ENCODE data around the gene STX12.
A peak's percentile ranks its signal among the peaks of the same experiment; 100 is the strongest.
"Not testable (repeated sequence)": the region's sequence is repeated elsewhere in the genome, so short reads cannot be mapped to it uniquely, and the experiment has no call there.

Gene STX12

DNA sequence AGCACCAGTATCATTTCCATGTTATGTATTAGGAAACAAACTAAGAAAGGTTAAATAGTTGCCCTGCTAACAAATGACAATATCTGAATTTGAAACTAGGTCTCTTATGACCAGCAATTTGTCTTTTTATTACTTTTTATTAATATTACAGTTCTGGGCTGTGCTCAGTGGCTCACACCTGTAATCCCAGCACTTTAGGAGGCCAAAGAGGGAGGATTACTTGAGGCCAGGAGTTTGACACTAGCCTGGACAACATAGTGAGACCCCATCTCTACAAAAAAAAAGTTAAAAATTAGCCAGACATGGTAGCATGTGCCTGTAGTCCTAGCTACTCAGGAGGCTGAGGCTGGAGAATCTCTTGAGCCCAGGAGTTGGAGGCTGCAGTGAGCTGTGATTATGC is 3.3 kb downstream of the STX12 start:
- not testable (repeated sequence) for DNase-seq

DNA sequence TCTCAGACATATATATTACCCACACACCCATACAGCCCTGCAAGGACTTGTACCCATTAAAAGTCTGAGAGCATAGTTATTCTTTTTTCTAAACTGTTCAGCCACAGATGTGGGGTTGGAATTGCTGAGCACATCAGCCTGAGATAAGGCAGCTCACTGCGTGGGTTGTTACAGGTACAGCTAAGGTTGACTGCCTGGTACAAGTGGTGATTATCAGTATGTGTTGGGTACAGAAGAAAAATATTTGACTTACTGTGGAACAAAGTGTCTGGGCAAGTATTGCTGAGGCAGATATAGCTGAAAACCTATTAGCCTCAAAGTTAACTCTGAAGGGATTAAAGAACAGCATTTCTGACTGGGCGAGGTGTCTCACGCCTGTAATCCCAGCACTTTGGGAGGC is 5.0 kb downstream of the STX12 start:
- DNase-seq = no peak

DNA sequence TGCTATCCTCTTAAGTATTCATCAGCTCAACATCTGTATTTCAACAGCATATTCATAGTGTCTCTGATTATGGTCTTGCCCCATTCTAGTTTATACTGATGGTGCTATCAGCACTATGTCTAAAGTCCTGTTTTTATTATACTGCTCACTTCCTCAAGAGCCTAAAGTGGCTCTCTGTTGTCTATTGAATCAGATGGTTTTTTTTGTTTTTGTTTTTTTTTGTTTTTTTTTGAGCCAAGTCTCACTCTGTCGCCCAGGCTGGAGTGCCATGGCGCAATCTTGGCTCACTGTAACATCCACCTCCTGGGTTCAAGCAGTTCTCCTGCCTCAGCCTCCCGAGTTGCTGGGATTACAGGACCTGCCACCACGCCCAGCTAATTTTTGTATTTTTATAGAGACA is 6.1 kb downstream of the STX12 start:
- DNase-seq = no peak

GRCh38 chr1:27782950-27783349 is 9.9 kb downstream of the STX12 start:
- DNase-seq = no peak

- no peak for DNase-seq
Measured at GRCh38 chr1:27784700-27785099, 11.7 kb downstream of the STX12 start.

DNA sequence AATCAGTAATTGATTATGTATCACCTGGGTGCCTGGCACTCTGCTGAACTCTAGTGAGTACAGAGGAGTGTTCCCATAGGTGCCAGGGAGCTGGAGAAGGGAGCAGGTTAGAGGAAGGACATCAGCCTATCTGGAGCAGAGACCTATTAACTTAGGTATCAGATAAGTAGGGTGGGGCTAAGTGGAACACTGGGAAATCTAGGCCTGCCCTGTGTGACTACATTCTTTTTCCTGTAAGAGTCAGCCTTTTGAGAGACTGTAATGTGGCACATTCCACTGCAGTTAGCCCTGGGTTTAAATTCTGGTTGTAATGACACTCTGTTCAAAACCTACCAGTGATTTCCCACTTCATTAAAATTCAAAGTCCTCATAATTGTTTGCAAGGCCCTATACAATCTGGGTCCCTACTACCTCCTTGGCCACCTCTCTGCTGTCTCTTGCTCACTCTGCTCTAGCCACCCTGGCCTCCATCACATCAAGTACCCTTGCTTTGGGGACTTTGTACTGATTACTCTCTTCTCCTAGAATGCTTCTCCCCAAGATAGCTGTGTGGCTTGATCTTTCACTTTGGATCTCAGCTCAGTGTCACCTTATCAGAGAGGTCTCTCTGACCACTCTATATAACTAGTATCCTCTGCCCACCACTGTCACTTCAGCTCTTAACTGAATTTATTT is 12.9 kb downstream of the STX12 start:
- no peak for DNase-seq

GRCh38 chr1:27787895-27788294 is 14.9 kb downstream of the STX12 start:
- DNase-seq = no peak

GRCh38 chr1:27789540-27790041 is 16.6 kb downstream of the STX12 start:
- DNase-seq = no peak

DNA sequence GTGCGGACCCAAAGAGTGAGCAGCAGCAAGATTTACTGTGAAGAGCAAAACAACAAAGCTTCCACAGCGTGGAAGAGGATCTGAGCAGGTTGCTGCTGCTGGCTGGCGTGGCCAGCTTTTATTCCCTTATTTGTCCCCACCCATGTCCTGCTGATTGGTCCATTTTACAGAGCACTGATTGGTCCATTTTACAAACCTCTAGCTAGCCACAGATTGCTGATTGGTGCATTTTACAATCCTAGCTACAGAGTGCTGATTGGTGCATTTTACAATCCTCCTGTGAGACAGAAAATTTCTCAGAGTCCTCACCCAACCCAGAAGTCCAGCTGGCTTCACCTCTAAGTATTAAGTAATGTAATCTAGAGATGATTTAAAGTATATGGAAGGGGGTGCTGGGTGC is 17.3 kb downstream of the STX12 start:
- not testable (repeated sequence) for DNase-seq

- DNase-seq = no peak
Measured at GRCh38 chr1:27795601-27796000, 22.6 kb downstream of the STX12 start.

- DNase-seq = no peak
Measured at GRCh38 chr1:27804791-27805190, 31.8 kb downstream of the STX12 start.

- DNase-seq = no peak
Measured at GRCh38 chr1:27806758-27807157, 33.7 kb downstream of the STX12 start.

DNA sequence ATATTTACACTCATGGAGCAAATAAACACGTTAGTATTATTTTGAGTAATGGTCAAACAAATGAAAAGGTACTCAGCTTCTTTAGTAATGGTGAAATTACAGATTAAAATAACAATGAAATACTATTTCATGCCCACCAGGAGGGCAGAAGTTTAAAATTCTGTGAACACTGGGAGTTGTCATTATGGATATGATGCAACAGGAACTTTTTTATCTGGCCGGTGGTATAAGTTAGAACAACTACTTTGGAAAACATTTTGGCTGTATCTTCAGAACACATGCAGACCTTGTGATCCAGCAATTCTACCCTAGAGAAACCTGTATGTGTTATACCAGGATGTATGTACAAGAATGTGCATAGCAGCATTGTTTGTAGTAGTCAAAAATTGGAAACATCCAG is 34.4 kb downstream of the STX12 start:
- DNase-seq = no peak

GRCh38 chr1:27808131-27808530 is 35.1 kb downstream of the STX12 start:
- DNase-seq = not testable (repeated sequence)

DNA sequence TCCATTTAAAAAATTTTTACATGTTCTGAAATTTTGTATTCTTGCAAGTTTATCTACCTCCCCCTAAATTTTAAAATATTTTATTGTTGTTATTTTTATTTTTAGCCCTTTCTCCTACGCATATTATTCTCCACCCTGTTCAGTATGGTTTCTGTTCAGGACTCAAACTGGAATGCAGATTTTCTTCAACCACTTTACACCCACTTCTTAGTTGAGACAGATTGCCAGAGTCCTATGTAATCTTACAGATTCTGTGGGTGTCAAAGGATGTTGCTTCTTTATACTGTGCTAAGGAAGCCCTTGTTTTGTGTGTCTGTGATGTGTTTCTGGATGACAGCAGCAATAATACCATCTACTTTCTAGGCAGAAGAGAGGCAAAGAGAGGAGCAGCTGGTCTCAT is 36.9 kb downstream of the STX12 start:
- no peak for DNase-seq

DNA sequence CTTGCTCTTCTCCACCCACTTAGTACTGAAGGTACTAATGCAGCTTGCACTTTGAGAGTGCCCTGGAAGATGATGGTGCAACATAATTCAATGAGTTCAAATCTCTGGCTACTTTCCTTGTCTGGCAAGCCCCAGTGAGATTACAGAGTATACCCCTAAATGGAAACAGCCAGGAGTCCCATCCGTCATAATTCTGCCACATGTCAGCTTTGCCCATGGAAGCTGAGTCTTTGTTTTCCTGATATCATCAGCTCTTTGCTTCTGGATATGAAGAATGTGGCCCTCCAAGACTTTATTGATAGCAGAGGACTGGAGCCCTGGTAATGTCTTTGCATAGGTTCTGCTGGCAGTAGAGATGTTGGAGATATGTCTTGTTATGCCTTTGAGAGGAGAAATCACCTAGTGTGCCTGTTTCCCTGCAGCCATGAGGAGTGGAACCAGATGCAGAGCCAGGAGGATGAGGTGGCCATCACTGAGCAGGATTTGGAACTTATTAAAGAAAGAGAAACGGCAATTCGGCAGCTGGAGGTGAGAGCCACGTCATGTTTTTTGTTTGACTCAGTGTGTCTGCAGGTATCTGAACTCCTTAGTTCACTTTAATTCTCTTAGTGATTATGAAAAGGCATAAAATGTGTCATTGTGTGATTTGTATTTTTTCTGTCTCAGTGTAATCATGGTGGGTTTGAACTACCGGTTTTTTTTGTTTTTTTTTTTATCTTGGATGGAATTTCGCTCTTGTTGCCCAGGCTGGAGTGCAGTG is 38.9 kb downstream of the STX12 start:
- no peak for DNase-seq

DNA sequence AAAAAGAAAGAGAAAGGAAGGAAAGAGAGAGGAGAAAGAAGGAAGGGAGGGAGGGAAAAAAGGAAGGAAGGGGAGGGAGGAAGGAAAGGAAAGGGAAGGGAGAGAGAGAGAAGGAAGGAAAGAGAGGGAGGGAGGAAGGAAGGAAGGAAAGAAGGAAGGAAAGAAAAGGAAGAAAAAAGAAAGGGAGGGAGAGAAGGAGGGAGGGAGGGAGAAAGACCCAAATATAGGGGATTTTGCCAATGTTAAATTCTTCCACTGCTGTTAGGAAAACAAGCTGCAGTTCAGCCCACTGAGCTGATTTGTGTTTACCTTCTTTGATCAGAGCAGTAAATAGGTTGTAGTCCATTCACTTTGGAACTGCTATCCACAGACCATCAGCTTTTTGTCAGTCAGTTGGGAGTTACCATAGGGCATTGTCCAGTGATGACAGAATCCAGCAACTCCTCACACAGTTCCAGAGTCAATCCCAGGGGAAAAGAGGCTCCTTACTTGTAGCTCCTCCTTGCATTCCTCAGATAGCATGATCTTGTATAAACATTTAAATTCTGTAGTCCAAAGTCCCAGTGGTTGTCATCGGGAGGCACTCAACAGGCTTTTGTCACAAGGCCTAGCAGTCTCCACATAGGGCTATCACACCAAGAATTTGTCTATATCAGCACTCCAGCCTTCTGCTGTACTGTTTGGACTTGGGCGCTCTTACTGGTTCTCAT is 44.1 kb downstream of the STX12 start:
- no peak for DNase-seq

- DNase-seq = no peak
Measured at GRCh38 chr1:27821761-27822315, 48.8 kb downstream of the STX12 start.

DNA sequence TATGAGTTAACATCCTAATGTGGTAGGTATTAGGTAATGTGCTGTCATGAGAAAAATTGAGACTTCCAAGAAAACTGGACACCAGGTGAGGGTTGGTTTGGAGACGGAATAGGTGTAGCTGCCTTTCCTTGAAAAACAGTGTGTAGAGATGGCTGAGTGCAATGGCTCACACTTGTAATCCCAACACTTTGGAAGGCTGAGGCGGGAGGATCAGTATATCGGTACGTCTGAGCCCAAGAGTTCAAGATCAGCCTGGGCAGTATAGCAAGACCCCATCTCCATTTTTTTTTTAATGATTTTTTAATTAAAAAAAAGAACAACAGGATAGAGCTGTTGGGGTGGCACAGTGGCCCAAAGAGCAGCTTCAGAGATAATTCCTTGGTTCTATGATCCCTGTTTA is 50.8 kb downstream of the STX12 start:
- no peak for DNase-seq

DNA sequence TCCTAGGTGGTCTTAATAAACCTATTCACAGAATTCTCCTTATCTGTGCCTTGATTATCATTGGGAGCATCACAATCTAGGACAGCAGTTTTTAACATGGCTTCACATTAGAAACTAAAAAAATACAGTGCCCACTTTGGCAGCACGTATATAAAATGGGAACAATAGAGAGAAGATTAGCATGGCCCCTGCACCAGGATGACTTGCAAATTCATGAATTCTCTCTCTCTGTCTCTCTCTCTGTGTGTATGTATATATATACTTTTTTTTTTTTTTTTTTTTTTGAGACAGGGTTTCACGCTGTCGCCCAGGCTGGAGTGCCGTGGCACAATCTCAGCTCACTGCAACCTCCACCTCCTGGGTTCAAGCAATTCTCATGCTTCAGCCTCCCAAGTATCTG is 51.4 kb downstream of the STX12 start:
- no peak for DNase-seq

DNA sequence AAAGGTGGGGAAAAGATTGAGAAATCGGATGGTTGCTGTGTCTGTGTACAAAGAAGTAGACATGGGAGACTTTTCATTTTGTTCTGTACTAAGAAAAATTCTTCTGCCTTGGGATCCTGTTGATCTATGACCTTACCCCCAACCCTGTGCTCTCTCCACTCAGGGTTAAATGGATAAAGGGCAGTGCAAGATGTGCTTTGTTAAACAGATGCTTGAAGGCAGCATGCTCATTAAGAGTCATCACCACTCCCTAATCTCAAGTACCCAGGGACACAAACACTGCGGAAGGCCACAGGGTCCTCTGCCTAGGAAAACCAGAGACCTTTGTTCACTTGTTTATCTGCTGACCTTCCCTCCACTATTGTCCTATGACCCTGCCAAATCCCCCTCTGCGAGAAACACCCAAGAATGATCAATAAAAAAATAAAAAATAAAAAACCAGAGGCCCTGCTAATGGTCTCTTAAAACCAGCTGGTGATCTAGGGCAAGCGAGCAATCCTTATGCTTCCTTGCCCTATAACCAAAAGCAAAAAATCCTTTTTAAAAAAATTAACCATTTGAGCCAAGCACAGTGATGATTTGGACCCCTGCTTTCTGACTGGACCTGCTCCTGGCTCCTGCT is 56.4 kb downstream of the STX12 start:
- not testable (repeated sequence) for DNase-seq

DNA sequence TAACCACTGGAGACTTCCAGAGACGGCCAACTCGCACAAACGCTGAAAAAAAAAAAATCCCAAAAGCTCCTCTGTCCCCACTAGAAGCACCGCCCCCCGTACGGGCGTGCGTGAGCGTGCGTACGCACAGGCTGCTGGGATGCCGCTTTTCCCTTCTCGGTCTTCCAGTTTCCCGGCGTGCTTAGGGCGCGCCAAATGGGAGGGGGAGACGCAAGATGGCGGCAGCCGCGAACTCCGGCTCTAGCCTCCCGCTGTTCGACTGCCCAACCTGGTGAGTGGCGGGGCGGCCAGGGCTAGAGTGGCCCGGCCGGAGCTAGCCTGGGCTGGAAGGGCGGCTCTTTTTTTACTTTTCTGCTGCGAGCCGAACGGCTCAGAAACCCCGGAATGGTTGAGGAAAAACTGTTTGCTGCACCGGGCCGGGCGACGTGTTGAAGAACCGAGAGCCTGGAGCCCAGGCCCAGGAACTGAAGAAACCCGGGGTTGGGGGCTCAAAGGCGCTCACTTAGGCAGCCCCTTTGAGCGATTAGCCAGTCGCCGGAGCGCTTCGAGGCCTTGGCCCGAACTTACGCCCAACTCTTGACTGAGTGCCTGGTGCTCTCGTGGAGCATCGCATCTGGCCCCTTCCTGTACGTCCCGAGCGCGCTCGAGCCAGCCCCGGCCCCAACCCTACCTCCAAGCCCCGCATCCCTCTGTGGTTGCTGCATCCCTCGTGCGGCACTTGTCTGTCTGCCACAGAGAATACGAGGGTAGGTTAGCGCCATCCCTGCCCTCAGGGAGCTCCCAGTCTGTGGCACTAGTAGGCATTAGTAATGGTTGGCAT is 57.8 kb downstream of the STX12 start, which contains the start of gene PPP1R8:
TSS of gene PPP1R8 (plus strand) at position 162 of the 820 bp plus-strand sequence. CDS start at position 216, 54 bp downstream.
- DNase-seq = peak; percentile 87 to 88
